Measurements from ENCODE around the gene WDR37. TPM values are rescaled to one million over a fixed set of nuclear protein-coding genes. Genes with fewer than 3 reads are reported as not detected.
A peak's percentile ranks its signal among the peaks of the same experiment; 100 is the strongest.

The WDR37 gene
- total RNA-seq, 4 donors from 2014 or later, result 16.8 to 28.8 (median 22.3) TPM

DNA sequence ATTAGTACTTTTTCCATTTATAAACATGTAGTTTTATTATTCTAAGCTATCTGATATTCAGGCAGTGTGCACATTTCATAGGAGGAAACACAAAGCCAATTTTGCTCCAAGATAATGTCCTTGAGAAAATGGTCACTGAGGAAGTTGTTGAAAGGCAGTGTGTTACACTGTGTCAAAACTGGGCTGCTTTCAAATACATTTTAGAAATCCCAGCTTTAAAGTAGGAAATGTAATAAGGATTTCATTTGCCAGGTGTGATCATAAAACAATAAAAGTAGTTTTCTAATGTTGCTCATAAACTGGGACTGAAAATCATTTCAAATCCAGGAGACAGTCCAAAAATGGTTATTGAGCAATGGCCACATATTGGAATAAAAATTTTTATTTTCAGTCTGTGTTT is 80.1 kb downstream of the WDR37 start:
- TF ChIP-seq, protein P1, sequence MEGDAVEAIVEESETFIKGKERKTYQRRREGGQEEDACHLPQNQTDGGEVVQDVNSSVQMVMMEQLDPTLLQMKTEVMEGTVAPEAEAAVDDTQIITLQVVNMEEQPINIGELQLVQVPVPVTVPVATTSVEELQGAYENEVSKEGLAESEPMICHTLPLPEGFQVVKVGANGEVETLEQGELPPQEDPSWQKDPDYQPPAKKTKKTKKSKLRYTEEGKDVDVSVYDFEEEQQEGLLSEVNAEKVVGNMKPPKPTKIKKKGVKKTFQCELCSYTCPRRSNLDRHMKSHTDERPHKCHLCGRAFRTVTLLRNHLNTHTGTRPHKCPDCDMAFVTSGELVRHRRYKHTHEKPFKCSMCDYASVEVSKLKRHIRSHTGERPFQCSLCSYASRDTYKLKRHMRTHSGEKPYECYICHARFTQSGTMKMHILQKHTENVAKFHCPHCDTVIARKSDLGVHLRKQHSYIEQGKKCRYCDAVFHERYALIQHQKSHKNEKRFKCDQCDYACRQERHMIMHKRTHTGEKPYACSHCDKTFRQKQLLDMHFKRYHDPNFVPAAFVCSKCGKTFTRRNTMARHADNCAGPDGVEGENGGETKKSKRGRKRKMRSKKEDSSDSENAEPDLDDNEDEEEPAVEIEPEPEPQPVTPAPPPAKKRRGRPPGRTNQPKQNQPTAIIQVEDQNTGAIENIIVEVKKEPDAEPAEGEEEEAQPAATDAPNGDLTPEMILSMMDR (IDR thresholded peaks at IDR 0.05), result no peak
- TF ChIP-seq POLR2A (IDR thresholded peaks at IDR 0.05), result no peak
- no peak overlapping the region for H3K27ac ChIP-seq
- no peaks in the 10 kb centered on the region for H3K4me1 ChIP-seq
- H3K27me3 ChIP-seq, result no peaks in the 10 kb centered on the region
- no peaks in the 10 kb centered on the region for H3K9me3 ChIP-seq
- no peak overlapping the region for H3K4me3 ChIP-seq
- no peak for DNase-seq
- H3K36me3 ChIP-seq, result peaks cover 0 to 7% (median 0%) of the 10 kb centered on the region in 3 donors

DNA sequence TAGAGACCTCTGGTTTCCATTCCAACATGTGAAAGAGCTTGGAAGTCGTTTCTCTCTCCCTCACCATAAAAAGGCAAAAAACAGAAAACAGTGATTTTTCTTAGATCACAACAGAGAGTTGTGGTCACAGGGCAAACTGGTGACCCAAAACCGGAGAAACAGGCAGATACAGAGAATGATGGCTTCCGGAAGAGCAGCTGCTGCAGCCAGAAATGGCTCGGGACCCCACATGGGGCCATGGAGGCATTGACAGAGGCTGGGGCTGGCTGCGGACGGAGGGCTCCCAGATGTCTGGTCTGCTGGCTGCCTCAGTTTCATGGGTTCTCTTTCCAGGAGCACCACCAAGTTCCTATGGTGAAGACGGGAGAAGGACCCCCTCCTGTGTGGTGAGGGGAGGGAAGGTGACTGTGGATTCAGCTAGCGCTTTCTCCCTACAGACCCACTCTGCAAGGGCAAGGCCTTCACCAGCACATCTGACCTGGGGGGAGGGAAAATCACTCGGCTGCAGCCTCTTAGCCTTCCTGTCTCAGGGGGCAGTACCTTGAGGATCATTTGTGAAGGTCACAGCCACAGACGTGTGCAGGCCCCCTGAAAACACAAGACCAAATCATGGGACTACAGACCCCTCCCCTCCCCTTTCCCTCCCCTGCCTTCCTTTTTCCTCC is 81.4 kb downstream of the WDR37 start:
- H3K9me3 ChIP-seq, result no peaks in the 10 kb centered on the region
- H3K27ac ChIP-seq, result no peak overlapping the region
- no peaks in the 10 kb centered on the region for H3K4me1 ChIP-seq
- DNase-seq, result no peak
- no peaks in the 10 kb centered on the region for H3K27me3 ChIP-seq
- TF ChIP-seq POLR2A (IDR thresholded peaks at IDR 0.05), result no peak
- H3K36me3 ChIP-seq, result no peaks in the 10 kb centered on the region
- H3K4me3 ChIP-seq, result no peak overlapping the region

DNA sequence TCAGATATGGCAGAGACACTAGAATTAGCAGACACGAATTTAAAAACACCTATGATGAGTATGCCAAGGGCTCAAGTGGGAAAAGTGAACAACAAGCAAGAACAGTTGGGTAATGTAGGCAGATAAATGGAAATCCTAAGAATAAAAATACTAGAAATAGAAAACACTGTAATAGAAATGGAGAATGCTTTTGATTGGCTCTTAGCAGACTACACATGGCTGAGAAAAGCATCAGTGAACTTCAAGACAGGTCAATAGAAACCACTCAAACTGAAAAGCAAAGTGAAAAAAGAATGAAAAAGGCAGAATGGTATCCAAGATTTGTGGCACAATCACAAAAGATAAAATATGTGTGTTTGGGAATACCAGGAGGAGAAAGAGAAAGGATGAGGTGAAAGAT is 82.3 kb downstream of the WDR37 start:
- no peak for DNase-seq
- Histone ChIP-seq H3K27me3 (no peaks in the 10 kb centered on the region), H3K36me3 (no peaks in the 10 kb centered on the region), H3K4me3 (no peak overlapping the region), H3K27ac (no peak overlapping the region), H3K4me1 (no peaks in the 10 kb centered on the region), H3K9me3 (no peaks in the 10 kb centered on the region)
- TF ChIP-seq, protein P1 (IDR thresholded peaks at IDR 0.05), result no peak
- no peak for TF ChIP-seq POLR2A (IDR thresholded peaks at IDR 0.05)

DNA sequence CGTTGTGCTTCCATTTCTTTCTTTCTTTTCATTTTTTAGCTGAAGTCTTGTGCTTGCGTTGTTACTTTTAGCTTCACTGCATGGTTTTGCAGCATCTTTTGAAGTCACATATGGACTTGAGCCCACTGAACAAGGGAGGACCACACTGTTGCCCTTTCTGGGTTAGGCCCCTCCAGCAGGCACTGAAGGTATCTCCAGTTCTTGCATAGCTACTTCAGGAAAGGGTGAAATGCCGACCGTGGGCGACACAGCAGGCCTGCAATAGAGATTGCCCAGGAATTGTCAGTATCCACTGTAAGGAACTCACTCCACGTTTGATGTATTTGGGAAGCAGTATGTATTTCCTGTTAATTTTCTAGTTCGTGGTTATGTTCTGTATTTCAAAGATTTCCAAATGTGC is 85.1 kb downstream of the WDR37 start:
- no peak for TF ChIP-seq POLR2A (IDR thresholded peaks at IDR 0.05)
- TF ChIP-seq, protein P1 (IDR thresholded peaks at IDR 0.05), result no peak
- Histone ChIP-seq H3K9me3 (peaks cover 0 to 5% (median 2%) of the 10 kb centered on the region in 4 donors), H3K27me3 (no peaks in the 10 kb centered on the region)

DNA sequence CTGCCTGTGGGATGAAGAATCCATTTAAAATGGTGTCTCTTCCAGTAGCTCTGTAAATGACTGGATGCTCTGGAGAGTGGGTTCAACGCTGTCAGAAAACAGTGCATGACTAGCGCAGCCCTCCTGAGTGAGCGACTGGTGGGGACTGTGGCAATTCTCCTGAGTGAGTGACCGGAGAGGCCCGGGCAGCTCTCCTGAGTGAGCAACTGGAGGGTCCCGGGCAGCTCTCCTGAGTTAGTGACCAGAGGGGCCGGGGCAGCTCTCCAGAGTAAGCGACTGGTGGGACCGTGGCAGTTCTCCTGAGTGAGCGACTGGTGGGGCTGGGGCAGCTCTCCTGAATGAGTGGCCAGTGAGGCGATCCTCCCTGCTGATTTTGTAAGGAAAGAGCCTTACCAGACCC is 85.5 kb downstream of the WDR37 start:
- Histone ChIP-seq H3K4me1 (no peaks in the 10 kb centered on the region), H3K9me3 (peaks cover 0 to 9% (median 3%) of the 10 kb centered on the region in 4 donors), H3K27me3 (no peaks in the 10 kb centered on the region), H3K36me3 (no peaks in the 10 kb centered on the region), H3K27ac (no peak overlapping the region), H3K4me3 (no peak overlapping the region)
- TF ChIP-seq POLR2A (IDR thresholded peaks at IDR 0.05), result no peak
- TF ChIP-seq, protein P1 (IDR thresholded peaks at IDR 0.05), result no peak
- DNase-seq, result no peak

More for the DNA sequence above, 85.1 kb downstream of the WDR37 start:
- no peaks in the 10 kb centered on the region for H3K4me1 ChIP-seq
- H3K4me3 ChIP-seq, result no peak overlapping the region
- H3K27ac ChIP-seq, result no peak overlapping the region
- H3K36me3 ChIP-seq, result no peaks in the 10 kb centered on the region
- DNase-seq, result no peak

DNA sequence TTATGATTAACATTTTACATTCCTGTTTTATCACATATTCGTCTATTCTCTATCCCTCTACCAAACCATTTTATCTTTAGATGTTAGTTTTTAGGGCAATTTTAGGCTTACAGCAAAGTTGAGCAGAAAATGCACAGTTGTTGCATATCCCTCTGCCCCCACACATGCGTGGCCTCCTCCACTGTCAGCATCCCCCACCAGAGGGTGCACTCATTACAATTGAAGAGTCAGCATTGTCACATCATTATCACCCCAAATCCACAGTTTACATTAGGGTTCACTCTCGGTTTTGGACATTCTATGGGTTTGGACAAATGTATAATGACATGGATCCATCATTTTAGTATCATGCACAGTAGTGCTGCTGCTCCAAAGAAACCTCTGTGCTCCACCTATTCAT is 86.4 kb downstream of the WDR37 start:
- Histone ChIP-seq H3K4me3 (no peak overlapping the region), H3K4me1 (no peaks in the 10 kb centered on the region), H3K36me3 (no peaks in the 10 kb centered on the region), H3K27me3 (no peaks in the 10 kb centered on the region), H3K27ac (no peak overlapping the region), H3K9me3 (peaks cover 0 to 10% (median 3%) of the 10 kb centered on the region in 4 donors)
- no peak for DNase-seq
- TF ChIP-seq POLR2A (IDR thresholded peaks at IDR 0.05), result no peak
- TF ChIP-seq, protein P1 (IDR thresholded peaks at IDR 0.05), result peak in 2 of 6 experiments; percentile 24 to 30
